ENCODE data around the gene ATF5.

DNA sequence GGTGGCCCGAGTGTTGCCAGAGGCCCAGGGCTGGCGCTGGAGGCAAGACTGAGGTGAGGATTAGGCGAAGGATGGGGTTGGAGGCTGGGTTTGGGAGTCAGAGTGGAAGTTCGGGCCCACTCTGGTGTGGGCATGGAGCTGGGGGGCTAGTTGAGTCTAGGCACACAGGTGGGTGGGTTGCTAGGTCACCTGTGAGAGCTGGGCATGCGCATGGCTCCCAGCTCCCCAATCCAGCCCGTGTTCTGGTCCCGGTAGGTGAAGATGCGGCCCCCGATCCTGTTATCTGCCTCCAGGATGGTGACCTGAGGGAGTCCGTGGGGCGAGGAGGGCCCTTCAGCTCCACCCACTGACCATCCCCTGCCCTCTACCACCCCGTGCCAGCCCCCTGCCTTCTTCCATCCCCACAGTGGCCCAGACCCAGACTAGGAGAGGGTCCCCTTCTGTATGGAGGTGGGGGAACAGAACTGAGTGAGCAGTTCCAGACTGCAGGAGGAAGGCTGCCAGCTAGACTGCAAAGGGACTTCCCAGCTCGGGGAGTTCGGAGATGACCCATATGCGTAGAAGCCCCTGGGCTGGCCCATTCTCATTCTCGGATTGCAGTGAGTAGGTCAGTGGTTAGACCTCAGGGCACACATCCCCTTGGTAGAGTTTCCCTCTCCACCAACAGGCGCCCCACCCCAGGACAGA, 34.0 kb upstream of the ATF5 start:
- TF ChIP-seq, protein P1, sequence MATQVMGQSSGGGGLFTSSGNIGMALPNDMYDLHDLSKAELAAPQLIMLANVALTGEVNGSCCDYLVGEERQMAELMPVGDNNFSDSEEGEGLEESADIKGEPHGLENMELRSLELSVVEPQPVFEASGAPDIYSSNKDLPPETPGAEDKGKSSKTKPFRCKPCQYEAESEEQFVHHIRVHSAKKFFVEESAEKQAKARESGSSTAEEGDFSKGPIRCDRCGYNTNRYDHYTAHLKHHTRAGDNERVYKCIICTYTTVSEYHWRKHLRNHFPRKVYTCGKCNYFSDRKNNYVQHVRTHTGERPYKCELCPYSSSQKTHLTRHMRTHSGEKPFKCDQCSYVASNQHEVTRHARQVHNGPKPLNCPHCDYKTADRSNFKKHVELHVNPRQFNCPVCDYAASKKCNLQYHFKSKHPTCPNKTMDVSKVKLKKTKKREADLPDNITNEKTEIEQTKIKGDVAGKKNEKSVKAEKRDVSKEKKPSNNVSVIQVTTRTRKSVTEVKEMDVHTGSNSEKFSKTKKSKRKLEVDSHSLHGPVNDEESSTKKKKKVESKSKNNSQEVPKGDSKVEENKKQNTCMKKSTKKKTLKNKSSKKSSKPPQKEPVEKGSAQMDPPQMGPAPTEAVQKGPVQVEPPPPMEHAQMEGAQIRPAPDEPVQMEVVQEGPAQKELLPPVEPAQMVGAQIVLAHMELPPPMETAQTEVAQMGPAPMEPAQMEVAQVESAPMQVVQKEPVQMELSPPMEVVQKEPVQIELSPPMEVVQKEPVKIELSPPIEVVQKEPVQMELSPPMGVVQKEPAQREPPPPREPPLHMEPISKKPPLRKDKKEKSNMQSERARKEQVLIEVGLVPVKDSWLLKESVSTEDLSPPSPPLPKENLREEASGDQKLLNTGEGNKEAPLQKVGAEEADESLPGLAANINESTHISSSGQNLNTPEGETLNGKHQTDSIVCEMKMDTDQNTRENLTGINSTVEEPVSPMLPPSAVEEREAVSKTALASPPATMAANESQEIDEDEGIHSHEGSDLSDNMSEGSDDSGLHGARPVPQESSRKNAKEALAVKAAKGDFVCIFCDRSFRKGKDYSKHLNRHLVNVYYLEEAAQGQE (IDR thresholded peaks at IDR 0.05; ENCODE audit: insufficient replicate concordance, low read depth) = no peak
- TF ChIP-seq, protein P2, sequence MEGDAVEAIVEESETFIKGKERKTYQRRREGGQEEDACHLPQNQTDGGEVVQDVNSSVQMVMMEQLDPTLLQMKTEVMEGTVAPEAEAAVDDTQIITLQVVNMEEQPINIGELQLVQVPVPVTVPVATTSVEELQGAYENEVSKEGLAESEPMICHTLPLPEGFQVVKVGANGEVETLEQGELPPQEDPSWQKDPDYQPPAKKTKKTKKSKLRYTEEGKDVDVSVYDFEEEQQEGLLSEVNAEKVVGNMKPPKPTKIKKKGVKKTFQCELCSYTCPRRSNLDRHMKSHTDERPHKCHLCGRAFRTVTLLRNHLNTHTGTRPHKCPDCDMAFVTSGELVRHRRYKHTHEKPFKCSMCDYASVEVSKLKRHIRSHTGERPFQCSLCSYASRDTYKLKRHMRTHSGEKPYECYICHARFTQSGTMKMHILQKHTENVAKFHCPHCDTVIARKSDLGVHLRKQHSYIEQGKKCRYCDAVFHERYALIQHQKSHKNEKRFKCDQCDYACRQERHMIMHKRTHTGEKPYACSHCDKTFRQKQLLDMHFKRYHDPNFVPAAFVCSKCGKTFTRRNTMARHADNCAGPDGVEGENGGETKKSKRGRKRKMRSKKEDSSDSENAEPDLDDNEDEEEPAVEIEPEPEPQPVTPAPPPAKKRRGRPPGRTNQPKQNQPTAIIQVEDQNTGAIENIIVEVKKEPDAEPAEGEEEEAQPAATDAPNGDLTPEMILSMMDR (IDR thresholded peaks at IDR 0.05; ENCODE audit: insufficient read depth, low read length) = no peak
- TF ChIP-seq POLR2AphosphoS5 (IDR thresholded peaks at IDR 0.05; ENCODE audit: low read depth) = no peak
- TF ChIP-seq GABPA (IDR thresholded peaks at IDR 0.05; ENCODE audit: low read depth) = no peak

Measured in HL-60 (cell line).